Lower leg skin (tissue), 3 donors: ENCODE measurements around the gene LRRC37A2.
"Not testable (repeated sequence)": the region's sequence is repeated elsewhere in the genome, so short reads cannot be mapped to it uniquely, and the experiment has no call there.

Experiments
- CTCF ChIP-seq, 3 donors: fragments of 450-650 bp; IDR thresholded peaks; one replicate each; pipeline ENCODE4 v1.5.1; 2016; ENCODE audit warnings: antibody characterized with exemption in 3 of 3, mild to moderate bottlenecking in 3 of 3, moderate library complexity in 2 of 3
- POLR2A ChIP-seq, 2 donors: fragments of 450-650 bp; IDR thresholded peaks; one replicate each; pipeline ENCODE4 v1.6.1; 2016 to 2017; ENCODE audit warnings: antibody characterized with exemption in 2 of 2, mild to moderate bottlenecking in 1 of 2, moderate library complexity in 1 of 2

GRCh38 chr17:46534716-46535115 lies 22.4 kb downstream of the LRRC37A2 start:
- not testable (repeated sequence) for TF ChIP-seq CTCF, POLR2A (IDR thresholded peaks at IDR 0.05)
